ENCODE measurements around the gene C19orf38. TPM values are rescaled to one million over a fixed set of nuclear protein-coding genes. Genes with fewer than 3 reads are reported as not detected.
A peak's percentile ranks its signal among the peaks of the same experiment; 100 is the strongest.

The C19orf38 gene
- total and polyA plus RNA-seq, 2 experiments from 2014 or later = 0.45 TPM; not detected in 1

GRCh38 chr19:10863107-10863717, 15.0 kb downstream of the C19orf38 start (continued):
- TF ChIP-seq ETS1 (IDR thresholded peaks at IDR 0.05) (no peak), POLR2AphosphoS5 (IDR thresholded peaks at IDR 0.05; ENCODE audit: low read depth) (no peak), ZNF331 (CRISPR knock-in tag; IDR thresholded peaks at IDR 0.05; ENCODE audit: low read depth) (no peak), ZNF114 (CRISPR knock-in tag; IDR thresholded peaks at IDR 0.05) (no peak), NANOG (IDR thresholded peaks at IDR 0.05; ENCODE audit: borderline replicate concordance) (no peak)

- TF ChIP-seq CTCF (conservative IDR thresholded peaks at IDR 0.05; ENCODE audit: low read depth in 2 of 2) (peak; percentile 91 to 97), EZH2 (IDR thresholded peaks at IDR 0.05; ENCODE audit: low read depth, unreplicated experiment) (no peak)
- ATAC-seq (peak; percentile 96), DNase-seq (ENCODE audit: low spot score) (peak; percentile 93)
- Mint-ChIP-seq H3K36me3 (ENCODE audit: low read depth) (no peaks in the 10 kb centered on the region), H3K4me1 (peaks cover 10% of the 10 kb centered on the region), H3K27ac (no peak overlapping the region), H3K4me3 (no peak overlapping the region), H3K27me3 (ENCODE audit: insufficient read depth, low read depth, poor library complexity) (peaks cover 9% of the 10 kb centered on the region), H3K9me3 (no peaks in the 10 kb centered on the region)
- H2AFZ ChIP-seq = peak overlapping the region; percentile 97
- H3K36me3 ChIP-seq (ENCODE audit: insufficient read depth) = no peaks in the 10 kb centered on the region
- no peak overlapping the region for H3K27ac ChIP-seq (ENCODE audit: low read depth)
- H3K9me2 ChIP-seq (ENCODE audit: insufficient read depth) = no peaks in the 10 kb centered on the region; the same call in 1 of the 2 replicates
- no peaks in the 10 kb centered on the region for H3K27me3 ChIP-seq (ENCODE audit: insufficient read depth)
- H3K4me3 ChIP-seq = no peak overlapping the region
- no peak overlapping the region for H3K4me2 ChIP-seq
- no peaks in the 10 kb centered on the region for H4K20me1 ChIP-seq (replicated peaks; ENCODE audit: insufficient read depth)
- H3K4me1 ChIP-seq (ENCODE audit: insufficient read depth) = peaks cover under 1% of the 10 kb centered on the region; the same call in 1 of the 2 replicates
- 0 out of 2 replicates have a peak, but pooled peaks cover 3% of the 10 kb centered on the region for H3F3A ChIP-seq (replicated peaks; ENCODE audit: low read depth)
- no peaks in the 10 kb centered on the region for H3K79me2 ChIP-seq (replicated peaks; ENCODE audit: insufficient read depth)
These were observed 16.3 kb downstream of the C19orf38 start for GRCh38 chr19:10864538-10864899.

GRCh38 chr19:10866495-10866894, 18.3 kb downstream of the C19orf38 start:
- Mint-ChIP-seq H3K27ac (no peak overlapping the region), H3K36me3 (ENCODE audit: low read depth) (no peaks in the 10 kb centered on the region), H3K4me1 (peaks cover 17% of the 10 kb centered on the region), H3K4me3 (no peak overlapping the region), H3K9me3 (no peaks in the 10 kb centered on the region), H3K27me3 (ENCODE audit: insufficient read depth, low read depth, poor library complexity) (peaks cover 17% of the 10 kb centered on the region)
- H3K27ac ChIP-seq (ENCODE audit: low read depth) = no peak overlapping the region
- H3K79me2 ChIP-seq (replicated peaks; ENCODE audit: insufficient read depth) = no peaks in the 10 kb centered on the region
- no peak overlapping the region for H3K4me3 ChIP-seq
- no peak for ATAC-seq
- peaks cover 6% of the 10 kb centered on the region; the same call in 1 of the 2 replicates for H3K4me1 ChIP-seq (ENCODE audit: insufficient read depth)
- DNase-seq (ENCODE audit: low spot score) = no peak
- H3F3A ChIP-seq (replicated peaks; ENCODE audit: low read depth) = 0 out of 2 replicates have a peak, but pooled peaks cover 11% of the 10 kb centered on the region
- no peaks in the 10 kb centered on the region for H4K20me1 ChIP-seq (replicated peaks; ENCODE audit: insufficient read depth)
- no peaks in the 10 kb centered on the region for H3K27me3 ChIP-seq (ENCODE audit: insufficient read depth)
- no peak overlapping the region for H2AFZ ChIP-seq
- no peak overlapping the region for H3K4me2 ChIP-seq
- no peaks in the 10 kb centered on the region for H3K36me3 ChIP-seq (ENCODE audit: insufficient read depth)
- H3K9me2 ChIP-seq (ENCODE audit: insufficient read depth) = no peaks in the 10 kb centered on the region; the same call in 1 of the 2 replicates
- TF ChIP-seq REST (IDR thresholded peaks at IDR 0.05; ENCODE audit: unreplicated experiment) (no peak), EZH2 (IDR thresholded peaks at IDR 0.05; ENCODE audit: low read depth, unreplicated experiment) (no peak), EZH2phosphoT487 (IDR thresholded peaks at IDR 0.05; ENCODE audit: unreplicated experiment) (no peak), JUNB (IDR thresholded peaks at IDR 0.05; ENCODE audit: unreplicated experiment) (no peak)
